IMR-90 (cell line): ENCODE results near the gene SHISAL1.

Experiments used
- MAFK ChIP-seq: IDR thresholded peaks from 2 replicates; pipeline ENCODE4 v1.6.1; 2012; ENCODE audit warnings: low read depth, low read length, improper control_type of control experiment
- TF ChIP-seq, protein P1 (sequence below): conservative IDR thresholded peaks from 2 replicates; pipeline ENCODE4 v1.5.1; 2012; ENCODE audit warnings: mild to moderate bottlenecking, low read depth, low read length, improper control_type of control experiment

- TF ChIP-seq, protein P1, sequence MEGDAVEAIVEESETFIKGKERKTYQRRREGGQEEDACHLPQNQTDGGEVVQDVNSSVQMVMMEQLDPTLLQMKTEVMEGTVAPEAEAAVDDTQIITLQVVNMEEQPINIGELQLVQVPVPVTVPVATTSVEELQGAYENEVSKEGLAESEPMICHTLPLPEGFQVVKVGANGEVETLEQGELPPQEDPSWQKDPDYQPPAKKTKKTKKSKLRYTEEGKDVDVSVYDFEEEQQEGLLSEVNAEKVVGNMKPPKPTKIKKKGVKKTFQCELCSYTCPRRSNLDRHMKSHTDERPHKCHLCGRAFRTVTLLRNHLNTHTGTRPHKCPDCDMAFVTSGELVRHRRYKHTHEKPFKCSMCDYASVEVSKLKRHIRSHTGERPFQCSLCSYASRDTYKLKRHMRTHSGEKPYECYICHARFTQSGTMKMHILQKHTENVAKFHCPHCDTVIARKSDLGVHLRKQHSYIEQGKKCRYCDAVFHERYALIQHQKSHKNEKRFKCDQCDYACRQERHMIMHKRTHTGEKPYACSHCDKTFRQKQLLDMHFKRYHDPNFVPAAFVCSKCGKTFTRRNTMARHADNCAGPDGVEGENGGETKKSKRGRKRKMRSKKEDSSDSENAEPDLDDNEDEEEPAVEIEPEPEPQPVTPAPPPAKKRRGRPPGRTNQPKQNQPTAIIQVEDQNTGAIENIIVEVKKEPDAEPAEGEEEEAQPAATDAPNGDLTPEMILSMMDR: no peak
- TF ChIP-seq MAFK: no peak
Observed at GRCh38 chr22:44289414-44290171, 23.2 kb downstream of the SHISAL1 start.
